Measurements from ENCODE around the gene BBS9. TPM values are rescaled to one million over a fixed set of nuclear protein-coding genes. Genes with fewer than 3 reads are reported as not detected.

Gene BBS9
- total and polyA plus RNA-seq, 2 donors (not counting 3 experiments of a cell fraction or from before 2014, with no cell fraction given), result 5.7 to 17.4 TPM

DNA sequence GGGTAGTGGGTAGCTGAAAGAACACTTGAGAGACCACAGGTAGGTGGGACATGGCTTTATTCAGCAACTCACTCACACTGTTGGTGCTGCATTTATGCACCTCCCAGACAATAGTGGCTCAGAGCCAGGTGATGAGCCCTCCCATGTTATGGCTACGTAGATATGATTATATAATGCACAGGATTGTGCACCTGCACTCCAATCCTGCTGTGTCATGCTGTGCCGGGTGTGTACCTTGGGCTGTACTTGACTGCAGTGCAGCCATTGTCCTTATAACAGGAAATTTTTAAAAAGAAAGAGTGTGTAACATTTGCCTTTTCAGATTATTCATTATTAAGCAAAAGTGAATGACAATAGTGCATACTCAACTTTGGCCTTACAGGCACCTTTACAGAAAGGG is 409.8 kb downstream of the BBS9 start:
- no TSS peak for BruUV-seq (replicated peaks)
- H3K79me2 ChIP-seq (ENCODE audit: control insufficient read depth, insufficient read depth, low read length), result no peaks in the 10 kb centered on the region
- no peak overlapping the region for H2AFZ ChIP-seq (ENCODE audit: low read depth, low read length)
- dilution Hi-C loops (cut with MboI; ENCODE audit: extremely low pct_ligation_motif_present, low sequenced_read_pairs) (no loop called here), intact Hi-C loops (cut with micrococcal nuclease) (no loop called here)
- H3K9me1 ChIP-seq (replicated peaks; ENCODE audit: control insufficient read depth, extremely low read depth, insufficient read depth, low read length), result no peaks in the 10 kb centered on the region
- H3K9me3 ChIP-seq (replicated peaks; ENCODE audit: control insufficient read depth, insufficient read depth, low read length), result no peaks in the 10 kb centered on the region
- TF ChIP-seq FOS (IDR thresholded peaks at IDR 0.05; ENCODE audit: borderline replicate concordance, insufficient read depth, low read length), result no peak
- TF ChIP-seq, protein P1, sequence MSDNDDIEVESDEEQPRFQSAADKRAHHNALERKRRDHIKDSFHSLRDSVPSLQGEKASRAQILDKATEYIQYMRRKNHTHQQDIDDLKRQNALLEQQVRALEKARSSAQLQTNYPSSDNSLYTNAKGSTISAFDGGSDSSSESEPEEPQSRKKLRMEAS (IDR thresholded peaks at IDR 0.05; ENCODE audit: insufficient read depth, insufficient read length), result no peak
- no peak for TF ChIP-seq POLR2AphosphoS5 (IDR thresholded peaks at IDR 0.05; ENCODE audit: insufficient read depth, low read depth, low read length)
- TF ChIP-seq POLR2A (IDR thresholded peaks at IDR 0.05; ENCODE audit: low read depth, low read length), result no peak
- no peak for TF ChIP-seq EZH2 (IDR thresholded peaks at IDR 0.05; ENCODE audit: borderline replicate concordance, low read depth, low read length, severe bottlenecking)
- no peak for TF ChIP-seq GATA2 (IDR thresholded peaks at IDR 0.05; ENCODE audit: insufficient read depth, insufficient read length, low read depth, low read length)
- DNase-seq (ENCODE audit: low read depth, low spot score), result no peak
- no peak overlapping the region for H3K27ac ChIP-seq (ENCODE audit: insufficient read depth, low read depth, low read length)
- H4K20me1 ChIP-seq (replicated peaks; ENCODE audit: control insufficient read depth, extremely low read depth, insufficient read depth, low read length), result no peaks in the 10 kb centered on the region
- POLR2A ChIA-PET, result no interaction called here
- H3K36me3 ChIP-seq (ENCODE audit: control insufficient read depth in 2 of 2, extremely low read depth in 1 of 2, insufficient read depth in 2 of 2, low read length in 2 of 2), result no peaks in the 10 kb centered on the region
- no peak overlapping the region for H3K4me3 ChIP-seq (replicated peaks in 1 of 3; ENCODE audit: insufficient read depth in 1 of 3, low read depth in 1 of 3, low read length in 3 of 3)
- FAIRE-seq, result no peak
- H3K4me1 ChIP-seq (ENCODE audit: control insufficient read depth, extremely low read depth, insufficient read depth, low read length), result no peaks in the 10 kb centered on the region
- no peak overlapping the region for H3K4me2 ChIP-seq (ENCODE audit: insufficient read depth, low read length)
- no peaks in the 10 kb centered on the region for H3K27me3 ChIP-seq (ENCODE audit: control insufficient read depth in 2 of 2, insufficient read depth in 2 of 2, low read length in 2 of 2)
- no peak overlapping the region for H3K9ac ChIP-seq (replicated peaks; ENCODE audit: extremely low read depth, insufficient read depth, low read length)
- CTCF ChIA-PET, result no interaction called here

DNA sequence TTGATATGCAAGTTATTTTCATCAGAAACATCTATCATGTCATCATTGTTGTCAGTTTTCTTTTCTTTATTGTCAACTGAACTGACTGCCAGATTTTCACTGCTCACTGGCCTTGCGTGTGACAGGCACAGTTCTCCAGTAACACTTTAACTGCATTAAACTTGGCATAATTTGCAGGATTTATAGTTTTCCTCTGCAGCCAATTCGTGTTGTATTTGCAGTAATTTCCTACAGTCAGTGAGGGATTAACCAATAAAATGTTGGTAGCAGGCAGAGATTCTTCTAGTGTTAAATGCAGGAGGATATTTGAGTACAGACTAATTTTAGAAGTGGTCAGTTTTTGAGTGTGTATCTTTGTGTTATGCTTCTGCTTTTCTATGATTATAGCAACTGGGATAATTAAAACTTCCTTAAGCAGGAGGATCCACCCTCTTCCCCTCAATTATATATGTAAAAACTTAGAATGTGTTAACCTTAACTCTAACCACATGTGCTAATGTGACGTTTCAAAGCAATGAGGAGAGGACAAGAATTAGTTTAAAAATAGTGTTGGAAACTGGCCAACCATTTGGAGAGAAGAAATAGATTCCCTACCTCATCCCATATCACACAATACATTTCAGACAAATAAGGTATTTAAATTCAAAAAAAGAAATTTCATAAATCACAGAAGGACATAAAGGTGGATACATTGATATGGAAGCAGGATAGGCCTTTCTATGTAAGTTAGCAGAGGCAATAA is 410.5 kb downstream of the BBS9 start:
- H3K4me1 ChIP-seq (ENCODE audit: control insufficient read depth, extremely low read depth, insufficient read depth, low read length), result no peaks in the 10 kb centered on the region
- H3K27ac ChIP-seq (ENCODE audit: insufficient read depth, low read depth, low read length), result no peak overlapping the region
- ChIA-PET CTCF (no interaction called here), POLR2A (no interaction called here)
- no peak overlapping the region for H3K4me2 ChIP-seq (ENCODE audit: insufficient read depth, low read length)
- no peaks in the 10 kb centered on the region for H3K79me2 ChIP-seq (ENCODE audit: control insufficient read depth, insufficient read depth, low read length)
- H3K4me3 ChIP-seq (replicated peaks in 1 of 3; ENCODE audit: insufficient read depth in 1 of 3, low read depth in 1 of 3, low read length in 3 of 3), result no peak overlapping the region
- no peaks in the 10 kb centered on the region for H4K20me1 ChIP-seq (replicated peaks; ENCODE audit: control insufficient read depth, extremely low read depth, insufficient read depth, low read length)
- no peaks in the 10 kb centered on the region for H3K36me3 ChIP-seq (ENCODE audit: control insufficient read depth in 2 of 2, extremely low read depth in 1 of 2, insufficient read depth in 2 of 2, low read length in 2 of 2)
- intact Hi-C loops (cut with micrococcal nuclease) (no loop called here), dilution Hi-C loops (cut with MboI; ENCODE audit: extremely low pct_ligation_motif_present, low sequenced_read_pairs) (no loop called here)
- no peak overlapping the region for H3K9ac ChIP-seq (replicated peaks; ENCODE audit: extremely low read depth, insufficient read depth, low read length)
- no peak overlapping the region for H2AFZ ChIP-seq (ENCODE audit: low read depth, low read length)
- H3K27me3 ChIP-seq (ENCODE audit: control insufficient read depth in 2 of 2, insufficient read depth in 2 of 2, low read length in 2 of 2), result no peaks in the 10 kb centered on the region
- no peaks in the 10 kb centered on the region for H3K9me3 ChIP-seq (replicated peaks; ENCODE audit: control insufficient read depth, insufficient read depth, low read length)
- DNase-seq (ENCODE audit: low read depth, low spot score), result no peak
- TF ChIP-seq FOS (IDR thresholded peaks at IDR 0.05; ENCODE audit: borderline replicate concordance, insufficient read depth, low read length) (no peak), EZH2 (IDR thresholded peaks at IDR 0.05; ENCODE audit: borderline replicate concordance, low read depth, low read length, severe bottlenecking) (no peak), GATA2 (IDR thresholded peaks at IDR 0.05; ENCODE audit: insufficient read depth, insufficient read length, low read depth, low read length) (no peak), JUN (IDR thresholded peaks at IDR 0.05; ENCODE audit: borderline replicate concordance, insufficient read depth, insufficient read length, low read depth) (no peak)
- TF ChIP-seq, protein P1 (IDR thresholded peaks at IDR 0.05; ENCODE audit: insufficient read depth, insufficient read length), result no peak
- BruUV-seq (replicated peaks), result no TSS peak
- H3K9me1 ChIP-seq (replicated peaks; ENCODE audit: control insufficient read depth, extremely low read depth, insufficient read depth, low read length), result no peaks in the 10 kb centered on the region
- FAIRE-seq, result no peak

Measured in endothelial cell of umbilical vein (primary cell).